HepG2 (cell line): ENCODE measurements around the gene FETUB. TPM values are rescaled to one million over a fixed set of nuclear protein-coding genes. Genes with fewer than 3 reads are reported as not detected.
A peak's percentile ranks its signal among the peaks of the same experiment; 100 is the strongest.

Experiments
- KDM5A ChIP-seq: fragments of 200-600 bp; sonication (generic); IDR thresholded peaks from 2 replicates; pipeline ENCODE4 v1.7.0; 2018; ENCODE audit warnings: antibody characterized with exemption, mild to moderate bottlenecking, low read length, borderline replicate concordance
- KLF16 ChIP-seq, 2 experiments: sonication (generic) in 1 of 2; formaldehyde crosslinking in 1 of 2; IDR thresholded peaks; 2 replicates each; pipeline versions ENCODE4 v1.6.1 to v1.8.0; 2016 to 2023; ENCODE audit warnings: missing genetic modification reagents in 2 of 2, missing compliant biosample characterization in 1 of 2
- KLF6 ChIP-seq: IDR thresholded peaks from 2 replicates; pipeline ENCODE4 v1.8.0; 2016; ENCODE audit warnings: missing biosample characterization, missing genetic modification reagents
- MEIS2 ChIP-seq: sonication (generic); formaldehyde crosslinking; IDR thresholded peaks from 2 replicates; pipeline ENCODE4 v1.9.0; 2021; ENCODE audit warnings: mild to moderate bottlenecking, missing genetic modification reagents
- PHF20 ChIP-seq: sonication (generic); formaldehyde crosslinking; IDR thresholded peaks from 2 replicates; pipeline ENCODE4 v1.5.0; 2020; ENCODE audit warnings: mild to moderate bottlenecking, missing genetic modification reagents
- PHF5A ChIP-seq: IDR thresholded peaks from one replicate; pipeline ENCODE4 v1.6.1; 2018; ENCODE audit warnings: low read depth, missing genetic modification reagents; ENCODE audit not compliant: unreplicated experiment
- SMAD3 ChIP-seq: sonication (generic); formaldehyde crosslinking; IDR thresholded peaks from 2 replicates; pipeline ENCODE4 v1.4.0; 2020; ENCODE audit warnings: missing genetic modification reagents
- TBX3 ChIP-seq: fragments of 450-650 bp; IDR thresholded peaks from 2 replicates; pipeline ENCODE4 v1.6.1; 2017; ENCODE audit warnings: antibody characterized with exemption, mild to moderate bottlenecking, inconsistent platforms, borderline replicate concordance
- YEATS2 ChIP-seq: sonication (generic); formaldehyde crosslinking; IDR thresholded peaks from 2 replicates; pipeline ENCODE4 v1.4.0; 2020; ENCODE audit warnings: missing genetic modification reagents, borderline replicate concordance
- ZNF138 ChIP-seq: sonication (generic); formaldehyde crosslinking; IDR thresholded peaks from 2 replicates; pipeline ENCODE4 v1.5.0; 2020; ENCODE audit warnings: mild to moderate bottlenecking, low read depth, missing genetic modification reagents
- ZNF234 ChIP-seq: sonication (generic); formaldehyde crosslinking; conservative IDR thresholded peaks from 2 replicates; pipeline ENCODE4 v1.5.1; 2020; ENCODE audit warnings: mild to moderate bottlenecking, missing genetic modification reagents
- ZNF235 ChIP-seq: sonication (generic); formaldehyde crosslinking; IDR thresholded peaks from 2 replicates; pipeline ENCODE4 v1.8.1; 2023; ENCODE audit warnings: mild to moderate bottlenecking, missing genetic modification reagents, borderline replicate concordance
- ZNF337 ChIP-seq: sonication (generic); formaldehyde crosslinking; IDR thresholded peaks from 2 replicates; pipeline ENCODE4 v1.5.1; 2020; ENCODE audit warnings: missing genetic modification reagents, low read depth, mild to moderate bottlenecking, borderline replicate concordance
- ZNF441 ChIP-seq: sonication (generic); formaldehyde crosslinking; IDR thresholded peaks from 2 replicates; pipeline ENCODE4 v1.7.0; 2021; ENCODE audit warnings: missing genetic modification reagents, borderline replicate concordance
- ZNF598 ChIP-seq: sonication (generic); formaldehyde crosslinking; IDR thresholded peaks from 2 replicates; pipeline ENCODE4 v1.5.1; 2020; ENCODE audit warnings: mild to moderate bottlenecking, missing genetic modification reagents, borderline replicate concordance
- ZNF644 ChIP-seq: IDR thresholded peaks from 2 replicates; pipeline ENCODE4 v1.6.1; 2016; ENCODE audit warnings: low read depth
- ZNF652 ChIP-seq: IDR thresholded peaks from 2 replicates; pipeline ENCODE4 v1.6.1; 2016; ENCODE audit warnings: low read depth, borderline replicate concordance
- ZNF670 ChIP-seq: sonication (generic); formaldehyde crosslinking; IDR thresholded peaks from 2 replicates; pipeline ENCODE4 v1.8.0; 2022; ENCODE audit warnings: mild to moderate bottlenecking, missing genetic modification reagents, borderline replicate concordance
- ZSCAN30 ChIP-seq: sonication (generic); formaldehyde crosslinking; IDR thresholded peaks from 2 replicates; pipeline ENCODE4 v1.5.0; 2020; ENCODE audit warnings: mild to moderate bottlenecking, missing genetic modification reagents
- polyA plus RNA-seq, 8 experiments: library from polyadenylated mRNA; depleted of rRNA in 3 of 8; stranded (reverse) in 7 of 8; unstranded in 1 of 8; fragments of >200 nt; fragmentation: Illumina TruSeq in 4 of 8; extraction: Trizol in 4 of 8; gene quantifications; 2 replicates each; pipeline versions ENCODE4 v1.2.1 to v1.2.3, GENCODE V29; 2011 to 2016; ENCODE audit warnings: low read depth in 4 of 8, missing spikeins in 1 of 8, mixed read lengths in 1 of 8; ENCODE audit not compliant: insufficient read depth in 1 of 8
- total RNA-seq, 5 experiments: library from RNA; depleted of rRNA; stranded (reverse); fragments of >200 nt; fragmentation: Illumina TruSeq; extraction: Trizol; gene quantifications; 2 replicates each; pipeline ENCODE4 v1.2.3, GENCODE V29; 2016; ENCODE audit warnings: low read depth in 1 of 5
- TF ChIP-seq, protein P1 (sequence below): sonication (generic); formaldehyde crosslinking; IDR thresholded peaks from 2 replicates; pipeline ENCODE4 v1.5.0; 2020; ENCODE audit warnings: mild to moderate bottlenecking, missing genetic modification reagents, borderline replicate concordance
- TF ChIP-seq, protein P2 (sequence below): IDR thresholded peaks from 2 replicates; pipeline ENCODE4 v1.6.1; 2016
- TF ChIP-seq, protein P3 (sequence below): IDR thresholded peaks from 2 replicates; pipeline ENCODE4 v1.6.1; 2012; ENCODE audit warnings: inconsistent platforms
- TF ChIP-seq, protein P4 (sequence below): sonication (generic); formaldehyde crosslinking; IDR thresholded peaks from 2 replicates; pipeline ENCODE4 v1.4.0; 2020; ENCODE audit warnings: missing genetic modification reagents

FETUB gene
- total and polyA plus RNA-seq, 2 of the 13 experiments (the other 11 are each of a cell fraction or from before 2014, with no cell fraction given), result 2.1 to 4.4 TPM

DNA sequence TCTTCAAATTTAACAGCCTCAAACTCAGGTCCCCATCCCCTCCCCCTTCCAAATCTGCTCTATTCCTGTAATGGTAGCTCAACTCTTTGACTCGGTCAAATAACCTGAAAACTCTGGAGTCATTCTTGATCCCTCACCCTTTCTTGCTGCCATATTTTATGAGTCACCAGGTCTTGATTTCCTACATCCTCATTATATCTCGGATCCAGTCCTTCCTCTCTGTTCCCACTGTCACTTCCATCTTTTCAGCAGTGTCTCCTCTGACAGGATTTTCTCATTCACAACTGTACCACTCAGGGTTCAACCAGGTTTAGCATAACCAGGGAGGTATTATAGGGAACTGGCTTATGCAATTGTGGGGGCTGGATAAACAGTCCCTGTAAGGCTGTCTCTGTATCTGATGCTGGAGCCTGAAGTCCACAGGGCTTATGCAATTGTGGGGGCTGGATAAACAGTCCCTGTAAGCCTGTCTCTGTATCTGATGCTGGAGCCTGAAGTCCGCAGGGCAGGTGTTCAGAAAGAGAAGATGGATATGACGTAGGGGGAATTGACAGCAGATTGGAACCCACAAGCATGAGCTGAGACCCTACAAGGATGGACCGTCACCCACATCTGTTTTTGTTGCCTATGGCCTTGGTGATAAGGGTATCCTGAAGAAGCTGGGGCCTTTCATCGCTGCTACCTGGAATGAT lies 9.1 kb upstream of the FETUB start (continued):
- TF ChIP-seq, protein P1, sequence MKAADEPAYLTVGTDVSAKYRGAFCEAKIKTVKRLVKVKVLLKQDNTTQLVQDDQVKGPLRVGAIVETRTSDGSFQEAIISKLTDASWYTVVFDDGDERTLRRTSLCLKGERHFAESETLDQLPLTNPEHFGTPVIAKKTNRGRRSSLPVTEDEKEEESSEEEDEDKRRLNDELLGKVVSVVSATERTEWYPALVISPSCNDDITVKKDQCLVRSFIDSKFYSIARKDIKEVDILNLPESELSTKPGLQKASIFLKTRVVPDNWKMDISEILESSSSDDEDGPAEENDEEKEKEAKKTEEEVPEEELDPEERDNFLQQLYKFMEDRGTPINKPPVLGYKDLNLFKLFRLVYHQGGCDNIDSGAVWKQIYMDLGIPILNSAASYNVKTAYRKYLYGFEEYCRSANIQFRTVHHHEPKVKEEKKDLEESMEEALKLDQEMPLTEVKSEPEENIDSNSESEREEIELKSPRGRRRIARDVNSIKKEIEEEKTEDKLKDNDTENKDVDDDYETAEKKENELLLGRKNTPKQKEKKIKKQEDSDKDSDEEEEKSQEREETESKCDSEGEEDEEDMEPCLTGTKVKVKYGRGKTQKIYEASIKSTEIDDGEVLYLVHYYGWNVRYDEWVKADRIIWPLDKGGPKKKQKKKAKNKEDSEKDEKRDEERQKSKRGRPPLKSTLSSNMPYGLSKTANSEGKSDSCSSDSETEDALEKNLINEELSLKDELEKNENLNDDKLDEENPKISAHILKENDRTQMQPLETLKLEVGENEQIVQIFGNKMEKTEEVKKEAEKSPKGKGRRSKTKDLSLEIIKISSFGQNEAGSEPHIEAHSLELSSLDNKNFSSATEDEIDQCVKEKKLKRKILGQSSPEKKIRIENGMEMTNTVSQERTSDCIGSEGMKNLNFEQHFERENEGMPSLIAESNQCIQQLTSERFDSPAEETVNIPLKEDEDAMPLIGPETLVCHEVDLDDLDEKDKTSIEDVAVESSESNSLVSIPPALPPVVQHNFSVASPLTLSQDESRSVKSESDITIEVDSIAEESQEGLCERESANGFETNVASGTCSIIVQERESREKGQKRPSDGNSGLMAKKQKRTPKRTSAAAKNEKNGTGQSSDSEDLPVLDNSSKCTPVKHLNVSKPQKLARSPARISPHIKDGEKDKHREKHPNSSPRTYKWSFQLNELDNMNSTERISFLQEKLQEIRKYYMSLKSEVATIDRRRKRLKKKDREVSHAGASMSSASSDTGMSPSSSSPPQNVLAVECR (CRISPR knock-in tag), result peak; percentile 55; the same call in 1 of the 2 replicates
- no peak; the same call in 1 of the 2 replicates for TF ChIP-seq KDM5A
- peak; percentile 51; the same call in 1 of the 2 replicates for TF ChIP-seq MEIS2 (CRISPR knock-in tag)
- TF ChIP-seq ZNF337 (CRISPR knock-in tag), result peak; percentile 77; the same call in 1 of the 2 replicates
- peak; percentile 41; the same call in 1 of the 2 replicates for TF ChIP-seq ZNF644 (CRISPR knock-in tag)
- TF ChIP-seq KLF16 (CRISPR knock-in tag; IDR thresholded peaks at IDR 0.05), result peak in 1 of 2 experiments; percentile 60; a peak in 1 of 4 replicates
- no peak for TF ChIP-seq ZNF652 (CRISPR knock-in tag)
- no peak for TF ChIP-seq TBX3
- TF ChIP-seq, protein P2, sequence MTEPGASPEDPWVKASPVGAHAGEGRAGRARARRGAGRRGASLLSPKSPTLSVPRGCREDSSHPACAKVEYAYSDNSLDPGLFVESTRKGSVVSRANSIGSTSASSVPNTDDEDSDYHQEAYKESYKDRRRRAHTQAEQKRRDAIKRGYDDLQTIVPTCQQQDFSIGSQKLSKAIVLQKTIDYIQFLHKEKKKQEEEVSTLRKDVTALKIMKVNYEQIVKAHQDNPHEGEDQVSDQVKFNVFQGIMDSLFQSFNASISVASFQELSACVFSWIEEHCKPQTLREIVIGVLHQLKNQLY (CRISPR knock-in tag), result no peak
- no peak for TF ChIP-seq ZNF235
- no peak for TF ChIP-seq KLF6
- TF ChIP-seq ZNF441, result peak; percentile 66; the same call in 1 of the 2 replicates
- TF ChIP-seq ZNF670 (CRISPR knock-in tag), result no peak
- no peak; the same call in 1 of the 2 replicates for TF ChIP-seq YEATS2 (CRISPR knock-in tag)
- TF ChIP-seq PHF5A (CRISPR knock-in tag), result no peak
- TF ChIP-seq ZNF234 (CRISPR knock-in tag), result no peak
- TF ChIP-seq, protein P3, sequence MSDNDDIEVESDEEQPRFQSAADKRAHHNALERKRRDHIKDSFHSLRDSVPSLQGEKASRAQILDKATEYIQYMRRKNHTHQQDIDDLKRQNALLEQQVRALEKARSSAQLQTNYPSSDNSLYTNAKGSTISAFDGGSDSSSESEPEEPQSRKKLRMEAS, result 0 out of 2 replicates have a peak, but pooled peaks have one; percentile 25
- no peak for TF ChIP-seq ZSCAN30 (CRISPR knock-in tag)
- TF ChIP-seq ZNF598 (CRISPR knock-in tag), result no peak
- TF ChIP-seq ZNF138 (CRISPR knock-in tag), result no peak
- TF ChIP-seq SMAD3 (CRISPR knock-in tag), result 0 out of 2 replicates have a peak, but pooled peaks have one; percentile 47
- peak; percentile 16; the same call in 1 of the 2 replicates for TF ChIP-seq PHF20 (CRISPR knock-in tag)
- TF ChIP-seq, protein P4, sequence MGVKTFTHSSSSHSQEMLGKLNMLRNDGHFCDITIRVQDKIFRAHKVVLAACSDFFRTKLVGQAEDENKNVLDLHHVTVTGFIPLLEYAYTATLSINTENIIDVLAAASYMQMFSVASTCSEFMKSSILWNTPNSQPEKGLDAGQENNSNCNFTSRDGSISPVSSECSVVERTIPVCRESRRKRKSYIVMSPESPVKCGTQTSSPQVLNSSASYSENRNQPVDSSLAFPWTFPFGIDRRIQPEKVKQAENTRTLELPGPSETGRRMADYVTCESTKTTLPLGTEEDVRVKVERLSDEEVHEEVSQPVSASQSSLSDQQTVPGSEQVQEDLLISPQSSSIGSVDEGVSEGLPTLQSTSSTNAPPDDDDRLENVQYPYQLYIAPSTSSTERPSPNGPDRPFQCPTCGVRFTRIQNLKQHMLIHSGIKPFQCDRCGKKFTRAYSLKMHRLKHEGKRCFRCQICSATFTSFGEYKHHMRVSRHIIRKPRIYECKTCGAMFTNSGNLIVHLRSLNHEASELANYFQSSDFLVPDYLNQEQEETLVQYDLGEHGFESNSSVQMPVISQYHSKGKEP (CRISPR knock-in tag), result no peak
